Measurements from ENCODE around the gene LIPE.

The LIPE gene

GRCh38 chr19:42362342-42362741 lies 64.8 kb downstream of the LIPE start:
- no peak overlapping the region for H3K4me3 ChIP-seq (ENCODE audit: low read depth, low read length)
- no peak for DNase-seq (ENCODE audit: low read depth)

GRCh38 chr19:42361545-42361910 lies 65.7 kb downstream of the LIPE start:
- DNase-seq (ENCODE audit: low read depth): no peak

GRCh38 chr19:42360787-42361544 lies 66.2 kb downstream of the LIPE start:
- no peak for DNase-seq (ENCODE audit: low read depth)

More at GRCh38 chr19:42361545-42361910, 65.7 kb downstream of the LIPE start:
- no peak overlapping the region for H3K4me3 ChIP-seq (ENCODE audit: low read depth, low read length)

GRCh38 chr19:42357290-42357689 lies 69.9 kb downstream of the LIPE start:
- H3K4me3 ChIP-seq (ENCODE audit: low read depth, low read length): no peak overlapping the region

More at GRCh38 chr19:42360787-42361544, 66.2 kb downstream of the LIPE start:
- no peak overlapping the region for H3K4me3 ChIP-seq (ENCODE audit: low read depth, low read length)

GRCh38 chr19:42356686-42357085 lies 70.5 kb downstream of the LIPE start:
- no peak overlapping the region for H3K4me3 ChIP-seq (ENCODE audit: low read depth, low read length)
- no peak for DNase-seq (ENCODE audit: low read depth)

More at GRCh38 chr19:42357290-42357689, 69.9 kb downstream of the LIPE start:
- DNase-seq (ENCODE audit: low read depth): no peak

GRCh38 chr19:42355896-42356295 lies 71.3 kb downstream of the LIPE start:
- no peak for DNase-seq (ENCODE audit: low read depth)
- H3K4me3 ChIP-seq (ENCODE audit: low read depth, low read length): no peak overlapping the region

- no peak overlapping the region for H3K4me3 ChIP-seq (ENCODE audit: low read depth, low read length)
- no peak for DNase-seq (ENCODE audit: low read depth)
Observed at GRCh38 chr19:42353341-42354015, 73.7 kb downstream of the LIPE start.

GRCh38 chr19:42352301-42353259 lies 74.6 kb downstream of the LIPE start:
- DNase-seq (ENCODE audit: low read depth): no peak
- H3K4me3 ChIP-seq (ENCODE audit: low read depth, low read length): no peak overlapping the region
